Neural crest cell (in vitro differentiated cells): Measurements from ENCODE around the gene USB1. TPM values are rescaled to one million over a fixed set of nuclear protein-coding genes. Genes with fewer than 3 reads are reported as not detected.

Experiments
- DNase-seq: peaks from one replicate; pipeline ENCODE4 v3.0.0; 2021; ENCODE audit warnings: low read depth, mixed read lengths, low spot score
- H3K27ac Mint-ChIP-seq: one replicate; pipeline ENCODE4 v1.8.0; 2021; ENCODE audit warnings: mild to moderate bottlenecking, mixed read lengths; ENCODE audit not compliant: unreplicated experiment
- H3K27me3 Mint-ChIP-seq: 2 replicates; pipeline ENCODE4 v1.8.0; 2021; ENCODE audit warnings: low read depth, mild to moderate bottlenecking, mixed read lengths
- H3K36me3 Mint-ChIP-seq: 2 replicates; pipeline ENCODE4 v1.8.0; 2021; ENCODE audit warnings: low read depth, mild to moderate bottlenecking, mixed read lengths
- H3K4me1 Mint-ChIP-seq: 2 replicates; pipeline ENCODE4 v1.8.0; 2021; ENCODE audit warnings: mixed read lengths
- H3K4me3 Mint-ChIP-seq: one replicate; pipeline ENCODE4 v1.8.0; 2021; ENCODE audit warnings: mild to moderate bottlenecking, mixed read lengths
- H3K9me3 Mint-ChIP-seq: 2 replicates; pipeline ENCODE4 v1.8.0; 2021; ENCODE audit warnings: mixed read lengths
- CTCF ChIP-seq: fragments of 200-600 bp; sonication (generic); conservative IDR thresholded peaks from 2 replicates; pipeline ENCODE4 v1.5.0; 2021; ENCODE audit warnings: antibody characterized with exemption, mild to moderate bottlenecking
- total RNA-seq: library from RNA; stranded (reverse); gene quantifications from 2 replicates; pipeline ENCODE4 v1.2.1, GENCODE V29; 2021

USB1 gene
- total RNA-seq, 1 donor from 2014 or later, result 74.8 TPM

GRCh38 chr16:57960310-57960709 lies 40.9 kb upstream of the USB1 start:
- no peak for DNase-seq
- Mint-ChIP-seq H3K4me3 (no peak overlapping the region), H3K9me3 (no peaks in the 10 kb centered on the region), H3K27ac (no peak overlapping the region), H3K27me3 (no peaks in the 10 kb centered on the region), H3K36me3 (no peaks in the 10 kb centered on the region), H3K4me1 (no peaks in the 10 kb centered on the region)
- no peak for TF ChIP-seq CTCF

DNA sequence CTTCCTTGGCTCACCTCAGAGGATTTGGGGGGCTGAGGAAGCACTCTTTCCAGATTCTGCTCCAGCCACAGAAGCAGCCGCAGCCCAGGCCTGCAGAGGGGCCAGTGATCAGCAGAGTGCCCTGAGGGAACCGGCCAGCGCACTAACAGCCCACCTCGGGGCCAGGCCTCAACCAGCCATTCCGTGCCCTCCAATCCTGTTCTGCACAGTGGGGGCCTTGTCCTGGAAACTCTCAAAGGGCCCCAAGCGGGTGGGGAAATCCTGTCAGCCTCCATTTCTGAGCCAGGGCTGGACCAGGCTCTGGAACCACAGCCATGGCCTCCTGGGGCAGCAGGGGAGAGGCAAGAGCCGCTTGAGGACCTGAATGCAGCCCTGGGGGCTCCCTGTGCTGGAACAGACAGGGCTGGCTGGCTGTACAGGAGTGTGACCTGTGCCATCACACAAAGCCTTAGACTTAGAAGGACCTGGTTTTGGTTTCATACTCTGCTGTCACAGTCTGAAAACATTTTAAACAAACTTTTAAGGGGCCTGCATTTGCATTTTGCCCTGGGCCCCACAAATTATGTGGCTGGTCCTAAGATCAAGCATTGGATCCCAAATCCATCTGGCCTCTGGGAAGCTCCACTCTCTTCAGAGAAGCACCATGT lies 40.3 kb upstream of the USB1 start:
- no peak for TF ChIP-seq CTCF
- Mint-ChIP-seq H3K27me3 (no peaks in the 10 kb centered on the region), H3K4me1 (no peaks in the 10 kb centered on the region), H3K9me3 (no peaks in the 10 kb centered on the region), H3K27ac (no peak overlapping the region), H3K4me3 (no peak overlapping the region), H3K36me3 (no peaks in the 10 kb centered on the region)
- no peak for DNase-seq

GRCh38 chr16:57961538-57961937 lies 39.7 kb upstream of the USB1 start:
- Mint-ChIP-seq H3K4me1 (no peaks in the 10 kb centered on the region), H3K9me3 (no peaks in the 10 kb centered on the region), H3K36me3 (no peaks in the 10 kb centered on the region), H3K27me3 (no peaks in the 10 kb centered on the region), H3K4me3 (no peak overlapping the region), H3K27ac (no peak overlapping the region)
- no peak for DNase-seq
- TF ChIP-seq CTCF, result no peak

DNA sequence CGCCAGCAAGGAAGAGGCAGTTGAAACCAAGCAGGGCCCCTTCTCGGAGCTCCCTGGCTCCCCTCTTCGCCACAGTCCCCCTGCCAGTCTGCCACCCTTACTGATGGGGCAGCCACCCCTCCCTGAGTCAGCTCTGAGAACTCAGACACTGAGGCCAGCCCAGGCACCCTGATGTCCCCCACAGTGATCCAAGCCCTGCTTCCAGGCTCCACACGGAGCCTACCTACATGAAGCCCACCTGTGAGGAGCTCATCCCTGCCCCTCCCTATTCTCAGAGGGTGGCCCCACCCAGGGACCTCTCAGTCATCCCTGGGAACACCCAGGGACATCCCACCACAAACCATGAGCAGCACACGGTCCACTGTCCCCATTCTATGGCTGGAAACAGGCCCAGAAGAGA lies 39.2 kb upstream of the USB1 start:
- no peaks in the 10 kb centered on the region for H3K36me3 Mint-ChIP-seq
- H3K27me3 Mint-ChIP-seq, result no peaks in the 10 kb centered on the region
- no peaks in the 10 kb centered on the region for H3K9me3 Mint-ChIP-seq
- H3K27ac Mint-ChIP-seq, result no peak overlapping the region
- H3K4me3 Mint-ChIP-seq, result no peak overlapping the region
- no peaks in the 10 kb centered on the region for H3K4me1 Mint-ChIP-seq
- no peak for TF ChIP-seq CTCF
- no peak for DNase-seq

GRCh38 chr16:57962756-57963155 lies 38.5 kb upstream of the USB1 start:
- DNase-seq, result no peak
- Mint-ChIP-seq H3K36me3 (no peaks in the 10 kb centered on the region), H3K27ac (no peak overlapping the region), H3K4me1 (no peaks in the 10 kb centered on the region), H3K9me3 (no peaks in the 10 kb centered on the region), H3K4me3 (no peak overlapping the region), H3K27me3 (no peaks in the 10 kb centered on the region)
- no peak for TF ChIP-seq CTCF
